NCI-H1417 treated with DMSO at 0.1 percent for 48 hours (cell line): ENCODE data around the gene NEMP2.

Source experiments
- DNase-seq: peaks from one replicate; lab custom pipeline; 2025; lab: John Stamatoyannopoulos, UW

NEMP2 gene

DNA sequence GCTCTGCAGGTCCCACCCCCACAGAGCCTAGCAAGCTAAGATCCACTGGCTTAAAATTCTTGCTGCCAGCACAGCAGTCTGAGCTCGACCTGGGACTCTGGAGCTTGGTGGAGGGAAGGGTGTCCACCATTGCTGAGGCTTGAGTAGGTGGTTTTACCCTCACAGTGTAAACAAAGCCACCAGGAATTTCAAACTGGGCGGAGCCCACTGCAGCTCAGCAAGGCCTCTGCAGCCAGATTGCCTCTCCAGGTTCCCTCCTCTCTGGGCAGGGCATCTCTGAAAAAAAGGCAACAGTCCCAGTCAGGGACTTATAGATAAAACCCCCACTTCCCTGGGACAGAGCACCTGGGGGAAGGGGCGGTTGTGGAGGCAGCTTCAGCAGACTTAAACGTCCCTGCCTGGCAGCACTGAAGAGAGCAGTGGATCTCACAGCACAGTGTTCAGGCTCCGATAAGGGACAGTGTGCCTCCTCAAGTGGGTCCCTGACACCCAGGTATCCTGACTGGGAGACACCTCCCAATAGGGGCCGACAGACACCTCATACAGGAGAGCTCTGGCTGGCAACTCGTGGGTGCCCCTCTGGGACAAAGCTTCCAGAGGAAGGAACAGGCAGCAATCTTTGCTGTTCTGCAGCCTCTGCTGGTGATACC is 20.0 kb upstream of the NEMP2 start:
- DNase-seq, result no peak

DNA sequence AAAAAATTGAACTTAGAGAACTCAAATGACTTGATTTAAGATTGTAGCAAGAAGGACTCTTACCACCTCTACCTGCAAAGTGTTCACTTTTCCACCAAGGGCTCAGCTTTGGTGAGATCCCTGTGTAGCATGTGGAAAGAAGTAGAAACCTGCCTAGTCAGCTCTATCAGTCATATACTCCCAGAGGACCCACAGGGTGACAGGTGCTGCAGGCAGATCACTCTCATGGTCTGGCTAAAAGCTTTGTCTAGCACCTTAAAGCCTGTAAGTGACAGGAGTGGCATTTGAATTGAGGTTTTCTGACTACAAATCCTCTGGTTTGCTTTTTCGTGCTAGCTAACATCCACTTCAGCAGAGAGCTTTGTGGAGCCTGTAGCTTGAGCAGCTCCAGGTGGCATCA is 18.7 kb upstream of the NEMP2 start:
- DNase-seq, result no peak

DNA sequence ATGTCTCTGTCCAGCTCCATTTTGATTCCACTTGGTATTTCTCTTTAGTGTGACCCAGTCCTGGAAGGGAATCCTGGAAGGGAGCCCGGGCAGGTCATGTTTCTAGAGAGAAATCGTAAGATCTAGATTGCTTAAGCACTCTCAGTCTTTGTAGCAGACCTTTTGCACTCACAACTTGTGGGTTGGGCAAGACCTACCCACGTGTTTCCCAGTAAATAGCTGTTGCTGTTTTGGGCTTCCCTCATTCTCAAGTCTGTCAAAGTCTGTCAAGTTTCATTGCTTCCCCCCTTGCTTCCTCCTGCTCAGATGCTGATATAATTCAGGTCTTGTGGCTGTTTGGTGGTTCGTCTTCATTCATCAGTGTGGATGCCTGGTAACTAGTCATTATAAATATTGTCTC is 17.4 kb upstream of the NEMP2 start:
- DNase-seq, result no peak

DNA sequence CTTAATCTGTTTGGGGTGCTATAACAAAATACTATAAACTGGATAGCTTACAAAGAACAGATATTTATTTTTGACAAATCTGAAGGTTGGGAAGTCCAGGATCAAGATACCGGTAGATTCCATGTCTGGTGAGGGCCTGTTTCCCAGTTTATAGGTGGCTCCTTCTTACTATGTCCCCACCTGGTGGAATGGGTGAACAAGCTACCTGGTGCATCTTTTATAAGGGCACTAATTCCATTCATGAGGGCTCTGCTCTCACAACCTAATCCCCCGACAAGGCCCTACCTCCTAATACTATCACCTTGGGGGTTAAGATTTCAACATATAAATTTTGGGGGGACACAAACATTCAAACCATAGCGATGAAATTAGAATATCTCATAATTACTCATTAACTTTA is 15.6 kb upstream of the NEMP2 start:
- no peak for DNase-seq

DNA sequence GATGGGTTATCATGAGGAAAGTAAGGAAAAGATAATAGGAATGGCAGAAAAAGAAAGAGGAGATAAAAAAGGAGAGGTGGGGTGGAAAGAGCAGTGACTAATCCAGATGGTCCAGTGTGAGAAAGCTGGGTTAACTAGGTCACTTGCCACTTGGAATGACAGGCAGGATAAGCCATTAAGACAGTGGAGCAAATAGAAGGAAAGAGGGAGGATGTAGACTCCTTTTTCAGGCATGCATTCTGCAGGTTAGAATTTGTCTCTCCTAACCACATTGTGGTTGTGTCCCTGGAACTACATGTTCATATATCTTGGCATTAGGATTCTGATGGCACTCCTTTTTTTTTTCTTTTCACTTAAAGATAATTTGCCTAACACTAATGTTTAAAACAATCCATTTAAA is 13.4 kb upstream of the NEMP2 start:
- no peak for DNase-seq

DNA sequence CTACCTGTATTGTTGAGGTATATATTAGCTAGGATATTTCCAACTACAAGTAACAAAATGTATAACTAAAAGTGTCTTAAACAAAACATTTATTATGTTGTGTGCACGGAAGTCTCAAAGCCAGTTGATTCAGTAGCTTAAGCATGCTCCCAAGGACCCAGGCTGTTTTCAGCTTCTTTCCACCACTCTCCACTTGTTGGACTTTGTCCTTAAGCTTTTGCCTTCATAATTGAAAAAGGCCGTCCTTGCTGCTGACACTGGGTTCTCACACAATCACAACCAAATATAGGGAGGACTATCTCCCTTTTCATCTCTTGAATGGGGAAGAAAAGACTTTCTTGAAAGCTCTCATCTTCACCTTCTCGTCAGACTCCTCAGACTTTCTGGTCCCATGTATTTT is 12.2 kb upstream of the NEMP2 start:
- no peak for DNase-seq

DNA sequence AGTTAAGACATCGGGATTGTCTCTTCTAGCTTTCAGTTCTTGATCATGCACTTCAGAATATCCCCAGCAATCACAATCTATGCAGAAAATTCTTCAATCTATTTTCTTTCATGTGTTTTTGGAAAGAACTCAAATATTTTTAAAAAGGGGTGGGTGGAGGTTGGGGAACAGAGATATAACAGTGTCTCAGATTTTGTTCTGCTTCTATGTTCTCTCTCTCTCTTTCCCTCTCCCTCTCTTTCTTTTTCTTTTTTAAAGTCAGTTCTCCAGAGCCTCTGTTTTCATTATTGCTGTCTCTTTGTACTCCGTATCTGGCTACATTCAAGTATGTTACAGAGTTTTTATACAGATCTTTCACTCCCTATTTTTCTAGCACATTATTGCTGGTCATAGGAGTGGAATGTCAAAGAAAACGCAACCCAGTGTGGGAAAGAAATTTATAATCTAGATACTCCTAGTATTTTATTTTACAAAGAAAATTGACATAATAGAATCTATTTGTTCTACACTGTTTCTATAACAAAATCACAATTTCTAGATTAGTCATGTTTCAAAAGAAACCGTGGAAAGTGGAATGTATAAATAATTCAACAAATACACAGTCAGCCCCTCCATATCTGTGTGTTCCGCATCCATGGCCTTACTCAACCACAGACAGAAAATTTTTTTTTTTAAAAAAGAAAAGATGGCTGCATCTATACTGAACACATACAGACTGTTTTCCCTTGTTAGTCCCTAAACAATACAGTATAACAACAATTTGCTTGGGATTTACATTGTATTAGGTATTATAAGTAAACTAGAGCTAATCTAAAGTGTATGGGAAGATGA is 11.2 kb upstream of the NEMP2 start:
- DNase-seq, result no peak

DNA sequence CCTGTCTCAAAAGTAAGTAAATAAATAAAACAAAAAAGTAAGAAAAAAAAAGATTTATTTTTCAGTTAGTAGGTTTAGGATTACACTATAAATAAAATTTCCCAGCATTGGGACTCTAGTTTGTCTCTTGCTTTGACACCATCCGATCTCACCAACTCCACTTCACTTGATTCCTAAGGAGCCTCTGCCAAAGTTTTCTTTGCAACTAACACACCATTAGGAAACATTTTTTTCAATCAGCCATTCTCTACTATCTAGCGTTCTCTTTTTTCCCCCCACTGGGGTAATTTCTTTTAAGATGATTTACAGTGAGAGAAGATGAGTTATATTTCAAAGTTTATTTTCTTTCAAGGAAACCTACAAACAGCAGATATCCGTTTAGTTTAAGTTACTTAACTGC is 10.6 kb upstream of the NEMP2 start:
- no peak for DNase-seq

DNA sequence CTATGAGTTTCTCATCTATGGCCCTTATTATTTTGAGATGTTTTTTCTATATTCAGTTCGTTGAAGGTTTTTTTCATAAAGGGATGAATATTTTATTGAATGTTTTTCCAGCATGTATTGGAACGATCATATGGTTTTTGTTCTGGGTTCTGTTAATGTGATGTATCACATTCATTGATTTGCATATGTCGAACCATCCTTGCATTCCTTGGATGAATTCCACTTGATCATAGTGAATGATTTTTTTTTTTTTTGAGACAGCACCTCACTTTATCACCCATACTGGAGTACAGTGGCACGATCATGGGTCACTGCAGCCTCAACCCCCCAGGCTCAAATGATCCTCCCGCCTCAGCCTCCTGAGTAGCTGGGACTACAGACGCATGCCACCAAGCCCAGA is 5.5 kb upstream of the NEMP2 start:
- no peak for DNase-seq

DNA sequence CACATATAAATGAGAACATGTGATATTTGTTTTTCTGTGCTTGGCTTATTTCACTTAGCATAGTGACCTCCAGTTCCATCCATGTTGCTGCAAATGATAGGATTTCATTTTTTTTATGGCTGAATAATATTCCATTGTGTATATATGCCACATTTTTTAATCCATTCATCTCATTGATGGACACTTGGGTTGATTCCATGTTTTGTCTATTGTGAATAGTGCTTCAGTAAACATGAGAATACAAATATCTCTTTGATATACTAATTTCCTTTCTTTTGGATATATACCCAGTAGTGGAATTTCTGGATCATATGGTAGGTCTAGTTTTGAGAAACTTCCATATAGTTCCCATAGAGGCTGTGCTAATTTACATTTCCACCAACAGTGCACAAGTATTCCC is 3.7 kb upstream of the NEMP2 start:
- no peak for DNase-seq

DNA sequence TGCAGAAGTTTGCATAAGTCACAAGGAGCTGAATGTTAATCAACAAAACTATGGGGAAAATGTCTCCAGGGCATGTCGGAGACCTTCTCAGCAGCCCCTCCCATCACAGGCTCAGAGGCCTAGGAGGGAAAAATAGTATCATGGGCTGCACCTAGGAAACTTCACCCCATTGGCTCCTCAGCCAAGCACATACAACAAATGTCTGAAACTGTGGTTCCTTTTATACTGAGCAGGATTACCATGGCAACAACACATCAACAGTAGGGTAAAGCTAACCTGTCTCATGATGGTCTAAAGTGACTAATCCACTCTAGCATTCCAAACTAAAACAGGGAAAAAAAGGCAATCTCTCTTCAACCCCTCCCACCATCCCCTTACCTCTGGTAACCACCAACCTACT is 3.2 kb upstream of the NEMP2 start:
- DNase-seq, result no peak

DNA sequence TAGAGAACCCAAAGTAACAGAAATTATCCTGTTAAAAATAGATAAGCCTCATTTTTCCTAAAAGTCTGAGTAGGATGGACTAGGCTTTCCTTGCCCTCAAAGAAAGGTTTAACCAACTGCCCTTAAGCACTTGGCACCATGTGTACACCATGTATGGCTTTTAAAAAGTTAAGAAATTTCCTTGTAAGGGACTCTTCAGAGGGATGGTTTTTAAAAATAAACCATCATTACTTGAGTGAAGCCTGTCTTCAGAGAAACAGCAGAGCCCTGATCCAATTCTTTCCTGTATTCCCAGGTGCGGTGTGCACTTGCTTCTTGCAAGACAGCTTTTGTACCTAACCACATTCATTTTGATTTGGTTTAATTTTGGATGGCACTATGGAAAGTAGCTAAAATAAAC is 1.1 kb upstream of the NEMP2 start:
- DNase-seq, result no peak

DNA sequence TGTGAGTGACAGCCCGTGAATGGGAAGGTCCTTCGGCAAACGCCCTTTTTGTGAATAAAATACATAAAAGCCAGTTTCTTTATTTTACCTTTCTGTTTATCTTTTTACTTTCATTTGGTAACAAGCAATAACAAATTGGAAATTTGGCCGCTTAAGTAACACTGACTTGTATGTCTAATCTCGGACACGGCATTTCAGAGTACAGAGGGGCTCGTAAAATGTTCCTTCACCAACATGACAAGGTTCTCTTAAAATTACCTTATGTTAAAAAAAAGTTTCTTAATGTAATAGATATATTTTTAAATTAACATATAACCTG is 558 bp upstream of the NEMP2 start:
- no peak for DNase-seq

DNA sequence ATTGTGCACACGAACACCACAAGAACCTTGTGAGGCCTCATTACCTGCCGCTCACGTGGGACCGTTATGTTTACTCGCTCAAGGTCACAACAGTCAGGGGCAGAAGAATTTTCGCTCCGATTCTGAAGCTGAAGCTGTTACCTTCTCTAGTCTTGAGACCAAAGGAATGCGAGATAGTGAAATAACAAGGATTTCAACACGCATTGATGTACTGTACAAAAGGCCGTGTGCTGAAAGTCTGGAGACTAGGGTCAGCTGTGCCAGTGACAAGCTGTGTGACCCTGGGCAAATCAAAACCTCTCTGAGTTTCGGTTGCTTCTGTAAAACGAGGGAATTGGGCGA is 583 bp downstream of the NEMP2 start:
- no peak for DNase-seq

DNA sequence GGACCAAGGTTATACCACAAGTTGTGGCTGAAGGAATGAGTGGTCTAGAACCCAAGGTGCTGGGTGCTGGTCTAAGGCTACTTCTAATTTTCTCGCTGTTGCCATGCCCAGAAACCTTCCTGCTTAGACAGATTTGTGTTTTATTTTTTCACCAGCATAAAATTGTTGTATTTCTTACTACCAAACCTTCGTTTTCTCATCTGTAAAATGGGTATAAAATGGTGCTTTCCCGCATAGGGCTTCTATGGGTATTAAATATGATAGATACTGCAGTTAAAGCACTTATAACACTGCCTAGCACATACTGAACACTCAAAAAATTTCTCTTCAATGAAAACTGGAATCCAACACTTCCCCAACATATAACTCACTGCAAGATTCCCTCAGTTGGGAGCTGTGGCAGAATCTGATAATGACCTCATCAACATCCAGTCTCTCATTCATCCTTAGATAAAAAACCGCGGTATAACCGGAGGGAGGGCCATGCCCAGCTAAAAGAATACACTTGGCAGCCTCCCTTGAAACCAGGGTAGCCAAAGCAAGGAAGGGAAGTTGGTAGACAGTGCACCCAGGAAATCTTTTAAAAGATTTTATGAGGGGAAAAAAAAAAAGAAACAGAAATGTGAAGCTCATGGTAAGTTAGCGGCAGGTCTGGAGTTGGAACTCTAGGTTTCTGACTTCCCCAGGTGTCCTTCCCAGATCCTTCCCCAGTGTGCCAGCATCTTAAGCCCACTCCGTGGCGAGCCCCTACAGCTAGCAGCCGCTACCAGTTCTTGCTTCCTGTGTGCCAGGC is 1.2 kb downstream of the NEMP2 start:
- no peak for DNase-seq

DNA sequence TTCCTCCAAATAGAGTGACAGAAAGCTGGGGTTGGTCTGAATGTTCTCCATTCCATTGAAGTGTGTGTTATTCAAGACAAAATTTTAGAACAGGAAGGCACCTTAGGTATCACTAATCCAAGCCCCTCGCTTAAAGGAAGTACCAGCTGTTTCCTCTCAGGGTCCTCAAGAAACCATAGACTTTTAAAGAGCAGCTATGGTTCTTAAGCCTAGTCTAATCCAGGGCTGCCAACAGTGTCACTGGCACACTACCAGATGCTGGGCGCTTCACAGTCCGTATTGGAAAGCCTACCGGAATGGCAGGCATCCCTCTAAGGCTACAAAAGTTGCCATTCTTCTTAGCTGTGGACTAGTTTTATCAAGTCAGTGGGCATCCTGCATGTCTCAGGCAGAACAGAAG is 1.9 kb downstream of the NEMP2 start:
- no peak for DNase-seq

DNA sequence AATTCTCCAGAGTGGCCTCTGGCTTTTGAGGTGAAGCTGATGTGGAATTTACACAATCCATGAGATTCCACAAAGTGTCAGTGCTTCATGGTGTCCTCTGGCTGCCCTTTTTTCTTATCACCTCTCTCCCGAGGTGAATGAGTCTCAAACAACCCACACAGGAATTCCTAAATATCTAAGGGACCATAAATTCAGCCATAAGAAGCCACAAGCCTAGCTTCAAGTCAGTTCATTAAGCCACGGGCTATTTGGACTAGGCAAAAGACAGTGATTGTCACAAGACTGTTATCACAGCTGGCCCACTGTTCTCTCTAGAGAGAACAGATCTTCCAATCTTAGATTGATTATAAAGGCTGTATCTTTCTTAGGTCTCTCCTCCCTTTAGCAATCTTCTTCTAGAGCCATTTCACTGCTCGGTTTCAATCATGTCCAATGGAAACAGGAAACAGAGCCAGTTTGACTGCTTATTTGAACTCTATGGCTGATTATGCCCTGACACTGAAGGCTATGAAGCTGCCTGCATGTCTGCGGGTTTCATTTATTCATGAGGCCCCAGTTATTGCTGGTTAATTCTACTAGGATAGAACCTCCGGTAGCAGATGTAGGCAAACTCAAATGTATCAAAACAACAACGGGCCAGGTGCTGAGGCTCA is 4.1 kb downstream of the NEMP2 start:
- DNase-seq, result no peak

DNA sequence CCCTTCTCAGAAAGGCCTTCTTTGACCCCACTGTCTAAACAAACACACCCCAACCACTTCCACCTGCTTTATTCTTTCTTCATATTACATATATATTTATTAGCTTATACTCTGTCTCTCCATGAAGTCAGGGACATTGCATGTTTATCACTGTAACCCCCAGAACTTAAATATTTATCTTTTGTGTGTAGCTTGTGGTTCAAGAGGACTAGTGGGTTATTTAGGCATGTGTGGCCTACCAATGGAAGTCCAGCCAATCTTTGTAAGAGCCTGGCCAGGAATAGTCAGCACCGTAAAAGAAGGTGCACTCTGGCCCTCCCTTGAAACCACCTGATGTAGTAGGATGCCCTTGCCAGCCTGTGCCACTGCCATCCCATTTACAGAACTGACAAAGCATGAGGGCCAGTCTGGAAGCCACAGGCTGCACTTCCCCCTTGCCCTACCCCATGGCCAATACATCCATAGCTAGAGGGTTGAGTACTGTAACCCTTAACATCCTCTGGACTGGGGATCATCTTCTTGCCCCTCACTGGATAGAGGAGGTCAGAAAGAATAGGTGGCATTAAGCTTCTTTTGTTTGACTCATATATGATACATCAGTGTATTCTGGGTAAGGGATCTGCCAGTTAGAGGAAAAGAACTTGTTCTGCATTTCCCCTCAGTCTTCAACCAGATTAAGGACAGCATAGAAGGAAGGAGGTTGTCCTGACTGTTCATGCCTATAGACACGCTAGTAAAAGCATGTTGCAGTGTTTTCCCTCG is 4.9 kb downstream of the NEMP2 start:
- DNase-seq, result no peak

DNA sequence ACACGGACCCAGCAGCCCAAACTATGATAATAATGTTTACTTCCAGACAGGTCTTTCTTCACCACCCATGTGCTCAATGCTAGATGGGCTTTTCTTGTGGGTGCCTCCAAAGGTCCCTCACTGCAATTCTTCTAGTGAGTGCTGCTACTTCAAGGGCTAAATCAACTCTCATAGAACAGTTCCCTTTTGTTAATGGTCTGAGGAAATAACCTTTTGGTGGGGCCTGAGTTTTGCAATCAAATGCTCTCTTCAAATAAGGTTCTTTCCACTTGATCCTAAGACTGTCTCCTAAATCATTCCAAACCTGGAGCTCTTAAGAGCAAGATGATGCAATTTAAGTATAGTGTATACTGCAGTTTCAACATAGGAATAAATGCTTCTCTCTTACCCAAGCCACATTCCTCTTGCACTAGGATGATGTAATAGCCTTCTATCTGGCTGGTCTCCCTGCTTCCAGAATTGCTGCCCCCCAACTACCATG is 6.0 kb downstream of the NEMP2 start:
- no peak for DNase-seq

DNA sequence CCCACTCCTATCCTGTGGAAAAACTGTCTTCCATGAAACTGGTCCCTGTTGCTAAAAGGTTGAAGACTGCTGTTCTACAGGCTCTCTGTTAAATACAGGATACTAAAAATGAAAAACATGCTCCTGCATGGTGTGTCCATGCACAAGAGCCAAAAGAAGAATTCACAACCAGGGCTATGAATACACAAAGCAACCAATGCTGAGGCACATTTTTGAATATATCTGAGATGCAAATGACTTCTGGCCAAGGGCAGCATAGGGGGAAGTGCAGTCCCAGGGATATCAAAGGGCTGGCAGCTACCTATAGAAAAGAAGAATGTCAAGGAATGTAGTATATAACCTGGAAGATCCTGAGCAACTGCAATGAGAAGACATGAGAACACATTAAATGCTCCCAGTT is 6.6 kb downstream of the NEMP2 start:
- no peak for DNase-seq

DNA sequence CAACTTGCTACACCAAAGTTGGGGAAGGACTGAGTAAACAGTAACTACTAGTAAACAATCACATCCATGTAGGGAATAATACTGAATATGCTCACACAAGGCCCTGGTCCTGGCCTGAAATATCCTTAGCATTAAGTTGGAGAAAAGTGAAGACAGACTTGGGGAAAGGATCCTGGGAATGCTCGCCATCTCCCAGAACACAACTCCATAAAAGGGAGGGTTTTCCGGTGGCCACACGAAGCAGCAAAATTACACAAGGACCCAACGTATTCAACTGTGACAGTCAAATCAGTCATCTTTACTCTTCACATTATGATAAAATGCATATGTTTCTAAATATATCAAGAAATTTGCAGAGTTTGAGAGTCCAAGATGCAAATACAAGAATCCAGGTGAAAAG is 7.3 kb downstream of the NEMP2 start:
- DNase-seq, result no peak
